Measurements from ENCODE around the gene NLGN4Y. TPM values are rescaled to one million over a fixed set of nuclear protein-coding genes. Genes with fewer than 3 reads are reported as not detected.

The NLGN4Y gene
- total RNA-seq, 4 donors from 2014 or later, result 10.2 to 12.3 TPM; not detected in 2

- TF ChIP-seq CTCF (IDR thresholded peaks at IDR 0.05; ENCODE audit: low read depth), result no peak
Observed at GRCh38 chrY:14748329-14748728, 224.0 kb downstream of the NLGN4Y start.

- no peak for TF ChIP-seq CTCF (IDR thresholded peaks at IDR 0.05; ENCODE audit: low read depth)
Observed at GRCh38 chrY:14755571-14755970, 231.2 kb downstream of the NLGN4Y start.

GRCh38 chrY:14762903-14763302, 238.6 kb downstream of the NLGN4Y start:
- TF ChIP-seq CTCF (IDR thresholded peaks at IDR 0.05; ENCODE audit: low read depth), result no peak

GRCh38 chrY:14763600-14763999, 239.3 kb downstream of the NLGN4Y start:
- TF ChIP-seq CTCF (IDR thresholded peaks at IDR 0.05; ENCODE audit: low read depth), result no peak

- TF ChIP-seq CTCF (IDR thresholded peaks at IDR 0.05; ENCODE audit: low read depth), result no peak
Observed at GRCh38 chrY:14778208-14778607, 253.9 kb downstream of the NLGN4Y start.

- TF ChIP-seq CTCF (IDR thresholded peaks at IDR 0.05; ENCODE audit: low read depth), result no peak
Observed at GRCh38 chrY:14793104-14793503, 268.8 kb downstream of the NLGN4Y start.

- TF ChIP-seq CTCF (IDR thresholded peaks at IDR 0.05; ENCODE audit: low read depth), result no peak
Observed at GRCh38 chrY:14793674-14794073, 269.3 kb downstream of the NLGN4Y start.
